Panc1 (cell line): ENCODE results near the gene S100PBP. TPM values are rescaled to one million over a fixed set of nuclear protein-coding genes. Genes with fewer than 3 reads are reported as not detected.
A peak's percentile ranks its signal among the peaks of the same experiment; 100 is the strongest.

Source experiments
- ATAC-seq: fragments of 200-7000 bp; cut with Tn5 transposase; 2 replicates; pipeline ENCODE4 v1.9.1; 2020; ENCODE audit warnings: mild to moderate bottlenecking, moderate library complexity
- BruUV-seq: library from RNA; stranded (reverse); fragments of 400-500 nt; replicated peaks from 2 replicates; lab custom pipeline; 2021; lab: Mats Ljungman, UMichigan
- CTCF ChIA-PET: fragments of 300-600 bp; sonication (Branson Sonifier 250); formaldehyde crosslinking; loops from one replicate; lab custom pipeline; 2022; ENCODE audit warnings: antibody characterized with exemption; lab: Charles Lee
- POLR2A ChIA-PET: fragments of 300-600 bp; sonication (Branson Sonifier 250); formaldehyde crosslinking; loops from one replicate; lab custom pipeline; 2022; ENCODE audit warnings: antibody characterized with exemption; lab: Charles Lee
- DNase-seq: peaks from one replicate; pipeline ENCODE4 v3.0.0-alpha.2; 2010; ENCODE audit warnings: low read depth, low spot score
- H3K27ac ChIP-seq: 2 replicates; pipeline ENCODE4 v1.5.1; 2011; ENCODE audit warnings: mild to moderate bottlenecking, low read length, inconsistent platforms
- H3K27me3 ChIP-seq: fragments of 200-500 bp; sonication (Bioruptor generic); 2 replicates; pipeline ENCODE4 v1.6.0; 2014; ENCODE audit warnings: low read length, inconsistent platforms; ENCODE audit not compliant: control insufficient read depth, insufficient read depth
- H3K36me3 ChIP-seq: fragments of 200-500 bp; sonication (Bioruptor generic); 2 replicates; pipeline ENCODE4 v1.5.1; 2014; ENCODE audit warnings: inconsistent platforms, mild to moderate bottlenecking, low read length, moderate library complexity; ENCODE audit not compliant: control insufficient read depth, insufficient read depth
- H3K4me1 ChIP-seq: 2 replicates; pipeline ENCODE4 v1.5.1; 2011; ENCODE audit warnings: inconsistent platforms, mild to moderate bottlenecking, low read length, moderate library complexity; ENCODE audit not compliant: control insufficient read depth, insufficient read depth
- H3K4me3 ChIP-seq, 2 experiments: 2 replicates each; pipeline ENCODE4 v1.5.1; 2011 to 2012; ENCODE audit warnings: low read depth in 2 of 2, low read length in 2 of 2, mild to moderate bottlenecking in 2 of 2, inconsistent platforms in 1 of 2, moderate library complexity in 1 of 2
- H3K9me3 ChIP-seq: fragments of 200-500 bp; sonication (Bioruptor generic); 2 replicates; pipeline ENCODE4 v1.5.1; 2014; ENCODE audit warnings: low read depth, mild to moderate bottlenecking, inconsistent platforms, low read length, moderate library complexity; ENCODE audit not compliant: control insufficient read depth, insufficient read depth
- POLR2AphosphoS5 ChIP-seq: IDR thresholded peaks from 2 replicates; pipeline ENCODE4 v1.6.1; 2012; ENCODE audit warnings: mild to moderate bottlenecking, low read depth, low read length, moderate library complexity
- SIN3A ChIP-seq: IDR thresholded peaks from 2 replicates; pipeline ENCODE4 v1.6.1; 2012; ENCODE audit warnings: low read depth, mild to moderate bottlenecking, low read length, moderate library complexity, borderline replicate concordance; ENCODE audit not compliant: insufficient read depth
- TCF7L2 ChIP-seq: IDR thresholded peaks from 2 replicates; pipeline ENCODE4 v1.6.1; 2011; ENCODE audit warnings: mild to moderate bottlenecking, low read depth, low read length, inconsistent platforms
- in situ Hi-C: cut with HindIII; loops from 2 replicates; pipeline ENCODE4 v1.10.0; 2016; ENCODE audit warnings: low sequenced_read_pairs, low pct_unique_long_range_greater_than_20kb
- intact Hi-C: fragments of 100-400 bp; cut with micrococcal nuclease; formaldehyde crosslinking; loops from one replicate; pipeline ENCODE4 v1.10.0; 2022; ENCODE audit not compliant: unreplicated experiment
- total RNA-seq: library from RNA; stranded (reverse); gene quantifications from one replicate; pipeline ENCODE4 v1.2.1, GENCODE V29; 2021; ENCODE audit not compliant: unreplicated experiment
- TF ChIP-seq, protein P1 (sequence below), 2 experiments: IDR thresholded peaks; 2 replicates each; pipeline ENCODE4 v1.6.1; 2011 to 2012; ENCODE audit warnings: low read depth in 2 of 2, control low read depth in 1 of 2, low read length in 1 of 2, mild to moderate bottlenecking in 1 of 2, moderate library complexity in 1 of 2; ENCODE audit not compliant: insufficient read depth in 1 of 2
- TF ChIP-seq, protein P2 (sequence below): fragments of 450-650 bp; IDR thresholded peaks from 2 replicates; pipeline ENCODE4 v1.5.1; 2017; ENCODE audit warnings: mild to moderate bottlenecking

Gene S100PBP
- total RNA-seq, 1 experiment from 2014 or later, result 55.4 TPM

DNA sequence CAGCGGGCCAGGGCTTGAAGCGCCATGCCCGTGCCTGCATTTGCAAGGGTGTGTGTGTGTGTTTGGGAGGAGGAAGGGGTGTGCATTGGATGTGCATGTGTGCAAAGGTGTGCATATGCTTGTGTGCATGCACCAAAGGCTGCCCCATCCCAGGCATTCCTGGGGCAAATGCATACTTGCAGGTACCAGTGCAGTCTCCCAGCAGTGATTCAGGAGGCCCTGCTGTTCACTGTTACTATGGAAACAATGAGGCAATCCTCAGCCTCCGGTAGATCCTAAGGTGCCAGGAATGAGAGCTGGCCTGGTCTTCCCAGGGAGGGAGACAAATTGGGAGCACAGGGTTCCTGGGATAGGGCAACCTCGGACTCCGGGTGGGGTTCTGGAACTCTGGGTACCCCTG is 60.7 kb downstream of the S100PBP start:
- Histone ChIP-seq H3K9me3 (no peaks in the 10 kb centered on the region), H3K4me3 (no peak overlapping the region), H3K36me3 (no peaks in the 10 kb centered on the region), H3K27me3 (peaks cover 4% of the 10 kb centered on the region), H3K27ac (no peak overlapping the region), H3K4me1 (peaks cover 6% of the 10 kb centered on the region)
- intact Hi-C loops (loop anchor here (10.0 kb wide), 2 partner anchors 207 to 433 kb away; partner anchors contain the start of gene AZIN2), in situ Hi-C loops (no loop called here)
- POLR2A ChIA-PET, result interaction anchor here (0.6 kb wide), 1 partner anchor 224 kb away, joined by 14 read pairs; no protein-coding TSS in a partner anchor
- BruUV-seq, result no TSS peak
- CTCF ChIA-PET, result no interaction called here
- ATAC-seq (peak; percentile 54; the same call in 1 of the 2 replicates), DNase-seq (no peak)
- TF ChIP-seq, protein P1, sequence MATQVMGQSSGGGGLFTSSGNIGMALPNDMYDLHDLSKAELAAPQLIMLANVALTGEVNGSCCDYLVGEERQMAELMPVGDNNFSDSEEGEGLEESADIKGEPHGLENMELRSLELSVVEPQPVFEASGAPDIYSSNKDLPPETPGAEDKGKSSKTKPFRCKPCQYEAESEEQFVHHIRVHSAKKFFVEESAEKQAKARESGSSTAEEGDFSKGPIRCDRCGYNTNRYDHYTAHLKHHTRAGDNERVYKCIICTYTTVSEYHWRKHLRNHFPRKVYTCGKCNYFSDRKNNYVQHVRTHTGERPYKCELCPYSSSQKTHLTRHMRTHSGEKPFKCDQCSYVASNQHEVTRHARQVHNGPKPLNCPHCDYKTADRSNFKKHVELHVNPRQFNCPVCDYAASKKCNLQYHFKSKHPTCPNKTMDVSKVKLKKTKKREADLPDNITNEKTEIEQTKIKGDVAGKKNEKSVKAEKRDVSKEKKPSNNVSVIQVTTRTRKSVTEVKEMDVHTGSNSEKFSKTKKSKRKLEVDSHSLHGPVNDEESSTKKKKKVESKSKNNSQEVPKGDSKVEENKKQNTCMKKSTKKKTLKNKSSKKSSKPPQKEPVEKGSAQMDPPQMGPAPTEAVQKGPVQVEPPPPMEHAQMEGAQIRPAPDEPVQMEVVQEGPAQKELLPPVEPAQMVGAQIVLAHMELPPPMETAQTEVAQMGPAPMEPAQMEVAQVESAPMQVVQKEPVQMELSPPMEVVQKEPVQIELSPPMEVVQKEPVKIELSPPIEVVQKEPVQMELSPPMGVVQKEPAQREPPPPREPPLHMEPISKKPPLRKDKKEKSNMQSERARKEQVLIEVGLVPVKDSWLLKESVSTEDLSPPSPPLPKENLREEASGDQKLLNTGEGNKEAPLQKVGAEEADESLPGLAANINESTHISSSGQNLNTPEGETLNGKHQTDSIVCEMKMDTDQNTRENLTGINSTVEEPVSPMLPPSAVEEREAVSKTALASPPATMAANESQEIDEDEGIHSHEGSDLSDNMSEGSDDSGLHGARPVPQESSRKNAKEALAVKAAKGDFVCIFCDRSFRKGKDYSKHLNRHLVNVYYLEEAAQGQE (IDR thresholded peaks at IDR 0.05; ENCODE audit: insufficient read depth in 1 of 2, low read depth in 2 of 2, low read length in 1 of 2), result no peak
- TF ChIP-seq TCF7L2 (no peak), SIN3A (no peak), POLR2AphosphoS5 (no peak)
- TF ChIP-seq, protein P2, sequence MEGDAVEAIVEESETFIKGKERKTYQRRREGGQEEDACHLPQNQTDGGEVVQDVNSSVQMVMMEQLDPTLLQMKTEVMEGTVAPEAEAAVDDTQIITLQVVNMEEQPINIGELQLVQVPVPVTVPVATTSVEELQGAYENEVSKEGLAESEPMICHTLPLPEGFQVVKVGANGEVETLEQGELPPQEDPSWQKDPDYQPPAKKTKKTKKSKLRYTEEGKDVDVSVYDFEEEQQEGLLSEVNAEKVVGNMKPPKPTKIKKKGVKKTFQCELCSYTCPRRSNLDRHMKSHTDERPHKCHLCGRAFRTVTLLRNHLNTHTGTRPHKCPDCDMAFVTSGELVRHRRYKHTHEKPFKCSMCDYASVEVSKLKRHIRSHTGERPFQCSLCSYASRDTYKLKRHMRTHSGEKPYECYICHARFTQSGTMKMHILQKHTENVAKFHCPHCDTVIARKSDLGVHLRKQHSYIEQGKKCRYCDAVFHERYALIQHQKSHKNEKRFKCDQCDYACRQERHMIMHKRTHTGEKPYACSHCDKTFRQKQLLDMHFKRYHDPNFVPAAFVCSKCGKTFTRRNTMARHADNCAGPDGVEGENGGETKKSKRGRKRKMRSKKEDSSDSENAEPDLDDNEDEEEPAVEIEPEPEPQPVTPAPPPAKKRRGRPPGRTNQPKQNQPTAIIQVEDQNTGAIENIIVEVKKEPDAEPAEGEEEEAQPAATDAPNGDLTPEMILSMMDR, result no peak

DNA sequence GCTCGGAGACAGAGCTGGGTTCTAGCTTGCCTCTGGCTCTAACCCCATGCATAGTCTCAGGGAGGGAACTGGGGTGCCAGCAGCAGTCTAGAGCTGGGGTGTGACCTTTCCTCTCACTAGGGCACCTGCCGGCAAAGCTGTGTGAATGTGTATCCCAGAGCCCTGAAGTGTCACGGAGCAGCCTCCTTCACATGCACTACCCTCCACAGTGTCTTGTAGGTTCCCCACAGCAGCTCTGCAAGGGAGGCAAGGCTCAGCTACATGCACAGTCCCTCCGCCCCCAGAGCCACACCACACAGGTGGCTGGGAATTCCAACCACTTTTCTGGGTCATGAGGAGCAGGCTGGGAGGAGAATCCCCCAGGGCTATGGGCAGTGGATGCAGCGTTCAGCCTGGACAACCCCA is 61.2 kb downstream of the S100PBP start:
- H3K36me3 ChIP-seq, result no peaks in the 10 kb centered on the region
- POLR2A ChIA-PET, result interaction anchor here (0.6 kb wide), 1 partner anchor 225 kb away, joined by 14 read pairs; no protein-coding TSS in a partner anchor
- CTCF ChIA-PET, result no interaction called here
- peaks cover 4% of the 10 kb centered on the region for H3K27me3 ChIP-seq
- TF ChIP-seq, protein P1 (IDR thresholded peaks at IDR 0.05; ENCODE audit: insufficient read depth in 1 of 2, low read depth in 2 of 2, low read length in 1 of 2), result no peak
- TF ChIP-seq SIN3A (no peak), POLR2AphosphoS5 (no peak), TCF7L2 (no peak)
- TF ChIP-seq, protein P2, result no peak
- BruUV-seq, result no TSS peak
- DNase-seq (no peak), ATAC-seq (peak; percentile 45)
- H3K27ac ChIP-seq, result no peak overlapping the region
- in situ Hi-C loops (no loop called here), intact Hi-C loops (loop anchor here (10.0 kb wide), 2 partner anchors 206 to 434 kb away; partner anchors contain the start of gene AZIN2)
- H3K4me1 ChIP-seq, result peaks cover 6% of the 10 kb centered on the region
- no peak overlapping the region for H3K4me3 ChIP-seq
- H3K9me3 ChIP-seq, result no peaks in the 10 kb centered on the region
